HK-2 (cell line): ENCODE results near the gene CEP290.

Experiments
- DNase-seq: peaks from one replicate; pipeline ENCODE4 v3.0.0-alpha.2; 2018; ENCODE audit not compliant: unreplicated experiment

CEP290 gene

GRCh38 chr12:88141774-88142609, at the start of gene CEP290, which contains the start of gene TMTC3:
Gene CEP290, minus strand, starts transcription at chr12:88142088. Its CDS starts 781 bp downstream, at chr12:88141307.
Gene TMTC3, plus strand, starts transcription at chr12:88142307. Its CDS starts 6,009 bp downstream, at chr12:88148316.
- DNase-seq = peak; percentile 96

- no peak for DNase-seq
Observed at GRCh38 chr12:88188180-88188579, 46.3 kb upstream of the CEP290 start.

- no peak for DNase-seq
Observed at GRCh38 chr12:88187571-88187970, 45.7 kb upstream of the CEP290 start.

- peak; percentile 14 for DNase-seq
Observed at GRCh38 chr12:88185988-88186387, 44.1 kb upstream of the CEP290 start.

- no peak for DNase-seq
Observed at GRCh38 chr12:88185279-88185678, 43.4 kb upstream of the CEP290 start.

- DNase-seq = no peak
Observed at GRCh38 chr12:88184196-88184595, 42.3 kb upstream of the CEP290 start.

- DNase-seq = no peak
Observed at GRCh38 chr12:88182416-88182815, 40.5 kb upstream of the CEP290 start.

GRCh38 chr12:88181881-88182280, 40.0 kb upstream of the CEP290 start:
- no peak for DNase-seq

GRCh38 chr12:88179436-88180014, 37.6 kb upstream of the CEP290 start:
- DNase-seq = no peak

- DNase-seq = no peak
Observed at GRCh38 chr12:88175544-88175943, 33.7 kb upstream of the CEP290 start.

GRCh38 chr12:88172844-88173407, 31.0 kb upstream of the CEP290 start:
- no peak for DNase-seq

- no peak for DNase-seq
Observed at GRCh38 chr12:88167384-88167783, 25.5 kb upstream of the CEP290 start.

GRCh38 chr12:88166179-88166578, 24.3 kb upstream of the CEP290 start:
- DNase-seq = no peak

- DNase-seq = no peak
Observed at GRCh38 chr12:88163371-88163770, 21.5 kb upstream of the CEP290 start.

GRCh38 chr12:88156075-88156654, 14.3 kb upstream of the CEP290 start:
- no peak for DNase-seq

GRCh38 chr12:88153959-88154358, 12.1 kb upstream of the CEP290 start:
- no peak for DNase-seq

GRCh38 chr12:88150063-88150462, 8.2 kb upstream of the CEP290 start:
- no peak for DNase-seq

GRCh38 chr12:88145567-88146505, 3.9 kb upstream of the CEP290 start:
- no peak for DNase-seq

- DNase-seq = no peak
Observed at GRCh38 chr12:88144546-88145468, 2.9 kb upstream of the CEP290 start.

- no peak for DNase-seq
Observed at GRCh38 chr12:88144037-88144436, 2.1 kb upstream of the CEP290 start.
